ENCODE results near the gene PNRC2.
A peak's percentile ranks its signal among the peaks of the same experiment; 100 is the strongest.

PNRC2 gene

GRCh38 chr1:23959461-23960290 lies at the start of gene PNRC2:
Gene PNRC2 (plus strand): TSS chr1:23959828. CDS start chr1:23961458, 1,630 bp downstream.
- peak; percentile 98 for DNase-seq

- DNase-seq = no peak
Measured at GRCh38 chr1:23910144-23910543, 49.5 kb upstream of the PNRC2 start.

GRCh38 chr1:23910553-23911246 lies 48.9 kb upstream of the PNRC2 start:
- DNase-seq = peak; percentile 62

GRCh38 chr1:23911921-23912320 lies 47.7 kb upstream of the PNRC2 start:
- no peak for DNase-seq

- no peak for DNase-seq
Measured at GRCh38 chr1:23913212-23913880, 46.3 kb upstream of the PNRC2 start, which contains the start of gene CNR2. Gene CNR2 (minus strand): TSS chr1:23913362. CDS start chr1:23875617, 37,745 bp downstream.

- DNase-seq = no peak
Measured at GRCh38 chr1:23914921-23915320, 44.7 kb upstream of the PNRC2 start.

- DNase-seq = no peak
Measured at GRCh38 chr1:23915466-23915865, 44.2 kb upstream of the PNRC2 start.

GRCh38 chr1:23916209-23917131 lies 43.2 kb upstream of the PNRC2 start:
- peak; percentile 94 for DNase-seq

GRCh38 chr1:23922321-23922943 lies 37.2 kb upstream of the PNRC2 start:
- DNase-seq = no peak

- no peak for DNase-seq
Measured at GRCh38 chr1:23923592-23924499, 35.8 kb upstream of the PNRC2 start.

- DNase-seq = no peak
Measured at GRCh38 chr1:23924601-23925000, 35.0 kb upstream of the PNRC2 start.

GRCh38 chr1:23925279-23925678 lies 34.3 kb upstream of the PNRC2 start:
- DNase-seq = no peak

GRCh38 chr1:23927097-23927496 lies 32.5 kb upstream of the PNRC2 start:
- no peak for DNase-seq

- no peak for DNase-seq
Measured at GRCh38 chr1:23928789-23929188, 30.8 kb upstream of the PNRC2 start.

- no peak for DNase-seq
Measured at GRCh38 chr1:23930270-23930669, 29.4 kb upstream of the PNRC2 start.

GRCh38 chr1:23930861-23931490 lies 28.7 kb upstream of the PNRC2 start:
- DNase-seq = no peak

- peak; percentile 40 for DNase-seq
Measured at GRCh38 chr1:23931491-23931880, 28.1 kb upstream of the PNRC2 start.

- DNase-seq = peak; percentile 37
Measured at GRCh38 chr1:23936481-23937176, 23.0 kb upstream of the PNRC2 start.

GRCh38 chr1:23947366-23947765 lies 12.3 kb upstream of the PNRC2 start:
- DNase-seq = no peak

- no peak for DNase-seq
Measured at GRCh38 chr1:23953020-23953419, 6.6 kb upstream of the PNRC2 start.

Data from NCI-H82 (cell line).